Measurements from ENCODE around the gene OR1F1.
"Not testable (repeated sequence)": the region's sequence is repeated elsewhere in the genome, so short reads cannot be mapped to it uniquely, and the experiment has no call there.

The OR1F1 gene

GRCh38 chr16:3171181-3171854, 16.7 kb upstream of the OR1F1 start:
- in situ Hi-C loops (cut with HindIII; ENCODE audit: low sequenced_read_pairs), result no loop called here

GRCh38 chr16:3171855-3172593, 16.0 kb upstream of the OR1F1 start:
- in situ Hi-C loops (cut with HindIII; ENCODE audit: low sequenced_read_pairs), result no loop called here

DNA sequence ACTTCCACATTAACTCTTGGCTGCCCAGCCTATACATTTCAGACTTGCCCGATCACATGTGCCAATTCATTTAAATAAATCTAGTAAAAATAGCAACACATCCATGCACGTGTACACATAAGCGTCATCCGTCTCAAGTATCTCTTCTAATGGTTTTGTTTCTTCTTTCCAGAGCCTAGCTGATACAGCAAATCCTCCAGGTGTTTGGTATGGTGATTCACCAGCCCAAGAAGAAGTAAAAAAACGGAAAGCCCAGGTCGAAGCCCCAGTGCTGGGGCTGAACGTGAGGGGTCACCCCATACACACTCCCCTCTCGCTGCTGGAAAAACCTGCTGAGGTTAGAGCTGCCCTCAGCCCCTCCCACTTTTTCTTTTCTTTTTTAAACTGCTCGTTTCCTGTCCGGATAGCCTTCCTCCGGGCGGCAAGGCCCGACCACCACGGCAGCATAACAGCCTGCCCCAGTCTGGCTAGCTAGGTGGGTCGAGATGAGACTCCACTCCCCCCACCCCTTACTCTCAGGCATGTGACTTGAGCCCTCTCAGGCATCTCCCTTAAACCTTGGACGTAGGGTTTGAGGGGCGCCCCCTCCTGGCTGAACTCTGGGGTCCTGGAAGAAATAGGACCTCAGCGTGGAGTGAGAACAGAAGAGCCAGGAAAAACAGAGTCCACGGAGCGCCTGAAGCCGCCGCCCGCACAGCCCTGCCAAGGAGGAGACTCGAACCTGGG, 13.9 kb upstream of the OR1F1 start:
- in situ Hi-C loops (cut with HindIII; ENCODE audit: low sequenced_read_pairs), result no loop called here

DNA sequence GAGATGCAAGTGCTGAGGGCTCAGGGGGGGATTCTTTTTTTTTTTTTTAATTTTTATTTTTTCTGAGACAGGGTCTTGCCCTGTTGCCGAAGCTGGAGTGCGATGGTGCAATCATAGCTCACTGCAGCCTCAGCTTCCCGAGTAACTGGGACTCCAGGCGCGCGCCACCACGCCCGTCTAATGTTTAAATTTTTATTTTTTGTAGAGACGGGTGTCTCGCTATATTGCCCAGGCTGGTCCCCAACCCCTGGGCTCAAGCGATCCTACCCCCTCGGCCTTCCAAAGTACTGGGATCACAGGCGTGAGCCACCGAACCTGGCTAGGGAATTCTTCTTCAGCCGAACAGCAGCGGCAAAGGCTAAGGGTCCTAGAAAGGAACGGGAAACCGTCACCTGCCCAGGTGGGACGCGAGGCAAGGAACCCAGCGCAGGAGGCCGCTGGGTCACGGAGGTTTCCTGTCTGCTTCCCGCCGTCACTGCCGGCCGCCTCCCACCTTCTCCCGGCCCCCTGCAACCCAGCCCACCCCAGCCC, 13.3 kb upstream of the OR1F1 start:
- in situ Hi-C loops (cut with HindIII; ENCODE audit: low sequenced_read_pairs), result no loop called here

GRCh38 chr16:3175157-3176093, 12.6 kb upstream of the OR1F1 start:
- in situ Hi-C loops (cut with HindIII; ENCODE audit: low sequenced_read_pairs), result no loop called here

GRCh38 chr16:3179651-3180050, 8.4 kb upstream of the OR1F1 start:
- in situ Hi-C loops (cut with HindIII; ENCODE audit: low sequenced_read_pairs), result no loop called here

GRCh38 chr16:3180445-3180878, 7.5 kb upstream of the OR1F1 start:
- in situ Hi-C loops (cut with HindIII; ENCODE audit: low sequenced_read_pairs), result no loop called here

DNA sequence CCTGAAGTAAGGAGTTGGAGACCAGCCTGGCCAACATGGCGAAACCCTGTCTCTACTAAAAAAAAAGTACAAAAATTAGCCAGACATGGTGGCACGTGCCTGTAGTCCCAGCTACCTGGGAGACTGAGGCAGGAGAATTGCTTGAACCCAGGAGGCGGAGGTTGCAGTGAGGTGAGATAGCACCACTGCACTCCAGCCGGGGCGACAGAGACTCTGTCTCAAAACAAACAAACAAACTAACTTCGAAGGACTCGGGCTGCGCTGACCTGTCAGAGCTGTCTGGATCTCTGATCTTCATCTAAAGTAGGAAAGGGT, 5.8 kb upstream of the OR1F1 start:
- in situ Hi-C loops (cut with HindIII; ENCODE audit: low sequenced_read_pairs), result not testable (repeated sequence)

- in situ Hi-C loops (cut with HindIII; ENCODE audit: low sequenced_read_pairs), result no loop called here
Observed at GRCh38 chr16:3182608-3183444, 5.2 kb upstream of the OR1F1 start.

DNA sequence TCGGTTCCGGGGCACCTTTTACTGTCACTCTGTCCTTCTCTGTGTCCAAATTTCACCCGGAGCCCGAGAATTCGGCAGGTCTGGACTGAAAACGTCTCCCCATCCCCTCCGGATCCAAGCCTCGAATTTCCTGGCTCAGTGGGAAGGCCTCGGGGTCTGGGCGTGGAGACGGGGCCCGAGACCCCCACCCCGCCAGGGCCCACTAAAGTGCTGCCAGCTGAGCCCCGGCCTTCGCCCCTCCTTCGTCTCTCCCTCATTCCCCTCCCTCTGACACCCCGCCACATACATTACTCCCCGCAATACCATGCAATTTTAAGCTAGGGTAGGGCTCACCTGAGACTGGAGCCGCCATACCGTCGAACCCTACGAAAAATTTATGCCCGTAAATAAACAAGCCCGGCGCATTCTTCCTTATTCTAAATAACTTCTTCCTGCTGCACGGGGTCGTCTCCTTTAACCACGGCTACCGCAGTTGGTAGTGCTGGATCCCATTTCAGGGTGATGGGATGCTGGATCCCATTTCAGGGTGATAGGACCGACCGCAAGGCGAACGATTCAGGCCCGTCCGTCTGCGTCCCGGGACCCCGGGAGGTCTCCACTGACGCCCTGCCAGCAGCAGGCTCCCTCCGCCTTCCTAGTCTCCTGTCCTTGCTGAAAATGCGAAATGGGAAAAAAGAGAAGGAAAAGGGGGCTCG, 4.4 kb upstream of the OR1F1 start:
- in situ Hi-C loops (cut with HindIII; ENCODE audit: low sequenced_read_pairs), result no loop called here

DNA sequence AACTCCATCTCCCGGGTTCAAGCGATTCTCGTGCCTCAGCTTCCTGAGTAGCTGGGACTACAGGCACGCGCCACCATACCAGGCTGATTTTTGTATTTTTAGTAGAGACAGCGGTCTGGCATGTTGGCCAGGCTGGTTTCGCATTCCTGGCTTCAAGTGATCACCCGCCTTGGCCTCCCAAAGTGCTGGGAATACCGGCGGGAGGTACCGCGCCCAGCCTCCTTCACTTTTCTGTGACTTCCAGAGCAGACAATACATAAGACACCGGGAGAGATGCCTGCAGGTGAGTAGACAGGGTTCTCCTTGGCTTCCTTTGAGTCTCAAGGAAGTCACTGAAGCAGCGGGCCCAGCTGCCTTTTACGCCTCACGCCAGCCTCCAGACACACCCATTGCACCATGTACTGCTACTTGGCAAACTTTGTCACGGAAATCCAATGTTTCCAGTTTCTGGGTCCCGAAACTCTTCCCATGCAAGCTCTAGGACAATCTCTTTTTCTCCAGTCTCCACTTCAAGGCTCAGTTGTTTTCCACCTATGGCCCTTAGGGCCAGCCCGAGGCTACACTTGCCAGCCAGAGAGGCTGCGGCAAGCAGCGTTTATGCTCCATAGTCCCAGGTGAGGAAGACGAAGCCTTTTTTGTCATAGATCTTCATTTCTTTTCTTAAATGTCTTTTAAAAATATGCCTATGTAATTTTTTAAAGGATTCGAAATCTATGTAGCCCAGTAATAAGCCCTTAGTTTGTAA, 886 bp upstream of the OR1F1 start:
- in situ Hi-C loops (cut with HindIII; ENCODE audit: low sequenced_read_pairs), result no loop called here

DNA sequence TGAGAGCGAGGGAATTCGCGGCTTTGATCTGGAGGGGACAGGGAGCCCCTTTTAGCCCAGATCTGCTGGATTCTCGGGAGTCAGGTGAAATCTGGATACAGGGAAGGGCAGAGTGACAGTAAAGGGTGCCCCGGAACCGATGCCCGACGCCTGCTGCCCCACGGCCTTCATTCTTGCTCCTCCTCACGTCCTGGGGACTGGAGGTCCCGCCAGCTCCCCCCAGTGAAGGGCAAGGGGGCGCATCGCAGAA, 596 bp downstream of the OR1F1 start:
- in situ Hi-C loops (cut with HindIII; ENCODE audit: low sequenced_read_pairs), result no loop called here

DNA sequence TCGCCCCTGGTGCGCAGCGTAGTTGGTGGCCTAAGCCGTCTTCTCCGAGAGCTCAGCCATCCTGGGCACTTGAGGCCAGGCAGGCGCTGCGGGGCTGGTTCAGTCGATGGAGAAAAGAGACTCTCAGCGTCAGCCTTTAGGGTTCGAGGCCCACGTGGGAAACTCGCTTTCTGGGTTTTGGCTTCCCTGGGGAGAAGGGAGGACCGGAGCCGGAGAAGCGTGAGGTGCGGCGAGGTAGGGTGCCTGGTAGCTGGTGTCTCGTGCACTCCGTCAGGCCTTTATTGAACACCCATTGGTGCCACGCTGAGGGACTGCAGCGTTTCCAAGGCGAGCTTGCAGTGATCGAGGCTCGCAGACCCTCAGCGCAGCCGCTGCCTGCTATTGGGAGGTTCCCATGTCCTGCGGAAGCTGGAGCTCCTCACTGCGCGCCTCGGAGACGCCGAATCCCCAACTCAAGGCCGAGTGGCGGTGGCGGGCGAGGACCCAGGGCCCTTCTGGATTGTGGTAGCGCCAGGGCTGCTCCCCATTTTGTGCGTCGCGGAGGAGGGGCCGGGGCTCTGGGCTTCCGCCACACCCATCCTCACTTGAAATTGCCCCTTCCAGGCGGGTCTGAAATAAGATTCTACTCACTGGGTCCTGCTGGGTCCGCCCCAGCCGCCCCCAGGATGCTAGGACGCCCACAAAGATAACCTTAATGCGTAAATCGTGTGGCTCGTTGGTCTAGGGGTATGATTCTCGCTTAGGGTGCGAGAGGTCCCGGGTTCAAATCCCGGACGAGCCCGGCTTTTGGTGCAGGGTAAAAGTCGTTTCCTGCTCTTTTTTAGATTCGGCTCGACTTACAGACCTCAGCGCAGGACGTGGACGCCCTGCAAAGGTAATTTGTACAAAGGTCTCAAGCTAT, 1.2 kb downstream of the OR1F1 start:
- in situ Hi-C loops (cut with HindIII; ENCODE audit: low sequenced_read_pairs), result no loop called here

- in situ Hi-C loops (cut with HindIII; ENCODE audit: low sequenced_read_pairs), result no loop called here
Observed at GRCh38 chr16:3189869-3190268, 1.9 kb downstream of the OR1F1 start.

GRCh38 chr16:3190949-3191353, 2.9 kb downstream of the OR1F1 start:
- in situ Hi-C loops (cut with HindIII; ENCODE audit: low sequenced_read_pairs), result no loop called here

DNA sequence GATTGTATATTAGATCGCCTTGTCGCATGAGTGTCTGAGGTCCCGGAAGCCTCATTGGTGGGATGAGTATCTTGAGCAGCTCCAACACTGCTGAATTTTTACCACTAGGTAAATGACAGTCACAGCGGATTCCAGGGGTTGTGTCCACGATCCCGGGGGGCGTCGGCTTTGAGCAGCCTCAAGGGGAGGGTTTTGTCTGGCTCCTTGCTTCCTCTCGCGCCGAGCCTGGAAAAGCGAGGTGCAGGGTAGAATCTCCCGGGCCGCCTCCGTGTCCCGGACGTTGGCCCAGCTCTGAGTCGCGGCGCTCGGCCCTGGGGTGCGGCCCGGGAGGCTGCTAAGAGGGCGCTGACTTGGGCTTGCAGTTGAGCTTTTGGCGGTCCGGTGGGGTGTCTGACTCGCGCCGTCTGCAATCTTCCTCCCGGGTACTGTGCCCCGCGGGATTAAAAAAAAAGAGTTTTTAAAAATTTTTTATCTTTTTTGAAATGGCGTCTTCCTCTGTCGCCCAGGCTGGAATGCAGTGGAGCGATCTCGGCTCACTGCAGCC, 4.5 kb downstream of the OR1F1 start:
- in situ Hi-C loops (cut with HindIII; ENCODE audit: low sequenced_read_pairs), result no loop called here

Data from endothelial cell of hepatic sinusoid (primary cell).